Body of pancreas (tissue), 4 donors: Measurements from ENCODE around the gene CSRNP2.

ENCODE experiments used
- POLR2A ChIP-seq, 3 donors: fragments of 450-650 bp; IDR thresholded peaks; one replicate each; pipeline ENCODE4 v1.6.1; 2016; ENCODE audit warnings: antibody characterized with exemption in 3 of 3, mild to moderate bottlenecking in 2 of 3
- TF ChIP-seq, protein P1 (sequence below), 7 experiments: fragments of 450-650 bp in 4 of 7; fragments of 200-600 bp in 3 of 7; sonication (generic) in 3 of 7; IDR thresholded peaks; one replicate each; pipeline ENCODE4 v1.5.1; 2016 to 2019; ENCODE audit warnings: antibody characterized with exemption in 7 of 7

DNA sequence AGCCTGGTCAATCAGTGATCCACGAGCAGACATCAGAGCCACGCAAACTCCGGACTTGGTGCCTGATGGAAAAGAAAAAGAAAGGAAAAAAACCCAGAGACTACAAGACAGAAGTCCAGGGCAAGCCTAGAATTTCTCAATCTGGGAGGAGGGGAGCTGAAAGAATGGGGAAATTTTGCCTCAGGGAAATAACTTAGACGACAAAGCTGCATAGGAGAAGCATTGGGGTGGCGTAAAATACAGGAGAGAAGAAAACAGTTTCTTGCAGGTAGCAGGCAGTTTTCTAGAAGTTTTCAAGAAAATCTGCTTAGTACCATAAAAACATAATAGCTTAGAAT, 54.6 kb downstream of the CSRNP2 start:
- TF ChIP-seq POLR2A (IDR thresholded peaks at IDR 0.05): no peak
- TF ChIP-seq, protein P1, sequence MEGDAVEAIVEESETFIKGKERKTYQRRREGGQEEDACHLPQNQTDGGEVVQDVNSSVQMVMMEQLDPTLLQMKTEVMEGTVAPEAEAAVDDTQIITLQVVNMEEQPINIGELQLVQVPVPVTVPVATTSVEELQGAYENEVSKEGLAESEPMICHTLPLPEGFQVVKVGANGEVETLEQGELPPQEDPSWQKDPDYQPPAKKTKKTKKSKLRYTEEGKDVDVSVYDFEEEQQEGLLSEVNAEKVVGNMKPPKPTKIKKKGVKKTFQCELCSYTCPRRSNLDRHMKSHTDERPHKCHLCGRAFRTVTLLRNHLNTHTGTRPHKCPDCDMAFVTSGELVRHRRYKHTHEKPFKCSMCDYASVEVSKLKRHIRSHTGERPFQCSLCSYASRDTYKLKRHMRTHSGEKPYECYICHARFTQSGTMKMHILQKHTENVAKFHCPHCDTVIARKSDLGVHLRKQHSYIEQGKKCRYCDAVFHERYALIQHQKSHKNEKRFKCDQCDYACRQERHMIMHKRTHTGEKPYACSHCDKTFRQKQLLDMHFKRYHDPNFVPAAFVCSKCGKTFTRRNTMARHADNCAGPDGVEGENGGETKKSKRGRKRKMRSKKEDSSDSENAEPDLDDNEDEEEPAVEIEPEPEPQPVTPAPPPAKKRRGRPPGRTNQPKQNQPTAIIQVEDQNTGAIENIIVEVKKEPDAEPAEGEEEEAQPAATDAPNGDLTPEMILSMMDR (IDR thresholded peaks at IDR 0.05): no peak
